Motor neuron (in vitro differentiated cells): ENCODE results near the gene PTPRU. TPM values are rescaled to one million over a fixed set of nuclear protein-coding genes. Genes with fewer than 3 reads are reported as not detected.

Source experiments
- ATAC-seq, 8 experiments: fragments of 200-7000 bp; cut with Tn5 transposase; replicated peaks in 6 of 8; 2 replicates each; pipeline ENCODE4 v1.8.0; 2021; ENCODE audit warnings: mild to moderate bottlenecking in 8 of 8, moderate library complexity in 8 of 8
- H3K27ac ChIP-seq, 2 donors: fragments of 250-450 bp; sonication (Bioruptor Pico); 2 replicates each; pipeline ENCODE4 v1.9.0; 2021; ENCODE audit warnings: antibody characterized with exemption in 2 of 2, mild to moderate bottlenecking in 2 of 2, moderate library complexity in 1 of 2
- H3K4me1 ChIP-seq, 2 donors: fragments of 250-450 bp; sonication (Bioruptor Pico); replicated peaks in 1 of 2; 2 replicates each; pipeline ENCODE4 v1.6.1; 2021; ENCODE audit warnings: antibody characterized with exemption in 2 of 2, mild to moderate bottlenecking in 2 of 2, moderate library complexity in 1 of 2
- H3K4me3 ChIP-seq, 5 donors: fragments of 250-450 bp; sonication (Bioruptor Pico); 2 replicates each; pipeline ENCODE4 v1.9.0; 2021; ENCODE audit warnings: antibody characterized with exemption in 5 of 5, mild to moderate bottlenecking in 5 of 5, moderate library complexity in 4 of 5
- WGBS, 10 experiments: fragments of 450-650 bp; shearing (Covaris generic); methylation state at CpG; one replicate each; pipeline ENCODE4 v1.0.0; 2022; 5-methylcytosine and 5-hydroxymethylcytosine counted together
- in situ Hi-C, 9 experiments: fragments of 400-800 bp; cut with MboI; loops; one replicate each; pipeline ENCODE4 v1.15.0; 2021; ENCODE audit warnings: low sequenced_read_pairs in 9 of 9, low pct_unique_long_range_greater_than_20kb in 2 of 9; ENCODE audit not compliant: unreplicated experiment in 9 of 9
- total RNA-seq, 8 experiments: library from RNA; unstranded; fragments of 300-600 nt; gene quantifications; 2 replicates each; pipeline versions ENCODE4 v1.2.3 to v1.2.4, GENCODE V29; 2022

Gene PTPRU
- total RNA-seq, 8 experiments from 2014 or later, result 1.2 to 44.8 (median 15.2) TPM

DNA sequence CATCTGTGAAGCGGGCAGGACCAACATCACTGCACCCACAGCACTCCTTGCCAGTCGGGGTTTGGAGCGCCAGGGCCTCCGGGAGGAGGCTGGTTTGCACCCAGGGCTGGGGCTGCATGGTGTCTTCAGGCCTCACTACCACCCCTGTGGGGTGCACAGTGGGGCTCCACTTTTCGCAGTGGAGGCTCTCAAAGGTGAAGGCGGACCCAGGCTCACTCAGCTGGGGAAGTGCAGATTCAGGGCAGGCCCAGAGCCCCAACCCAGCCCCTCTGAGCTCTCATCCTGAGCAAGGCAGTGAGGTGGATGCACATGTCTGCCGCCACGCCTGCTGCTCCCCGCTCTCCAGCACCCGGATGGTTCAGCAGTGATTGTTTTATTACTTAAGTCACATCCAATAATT lies 125.8 kb downstream of the PTPRU start:
- Histone ChIP-seq H3K27ac (no peak overlapping the region), H3K4me3 (no peak overlapping the region), H3K4me1 (peaks cover 3 to 6% of the 10 kb centered on the region in 2 donors)
- ATAC-seq, result no peak
- in situ Hi-C loops, result loop anchor here in 1 of 9 experiments (25.0 kb wide), 1 partner anchor 750 kb away; no protein-coding TSS in a partner anchor
- WGBS, 10 experiments, result 85 to 95% (median 88%) methylated on average over 3 to 6 of the region's 10 CpGs; no CpG with 5 or more reads in 6 of the 10 experiments

DNA sequence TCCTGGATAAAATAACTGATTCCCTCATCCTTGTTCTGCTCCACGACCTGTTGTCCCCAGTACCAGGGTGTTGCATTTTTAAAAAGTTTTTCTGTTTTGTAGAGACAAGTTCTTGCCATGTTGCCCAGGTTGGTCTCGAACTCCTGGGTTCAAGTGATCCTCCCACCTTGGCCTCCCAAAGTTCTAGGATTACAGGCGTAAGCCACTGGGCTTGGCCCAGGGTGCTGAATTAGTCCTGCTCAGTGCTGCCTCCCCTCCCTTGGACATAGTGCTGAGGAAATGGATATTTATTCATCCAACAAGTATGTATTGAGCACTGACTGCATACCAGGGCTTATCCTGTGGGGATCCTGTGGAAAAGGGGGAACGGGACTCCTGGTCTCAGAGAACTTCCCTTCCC lies 126.4 kb downstream of the PTPRU start:
- Histone ChIP-seq H3K4me3 (no peak overlapping the region), H3K27ac (no peak overlapping the region), H3K4me1 (peaks cover 3 to 6% of the 10 kb centered on the region in 2 donors)
- 0 to 100% (median 54%) methylated on average over 1 to 3 of the region's 4 CpGs for WGBS, 10 experiments
- no peak for ATAC-seq
- in situ Hi-C loops, result loop anchor here in 1 of 9 experiments (25.0 kb wide), 1 partner anchor 750 kb away; no protein-coding TSS in a partner anchor

- Histone ChIP-seq H3K4me3 (no peak overlapping the region), H3K4me1 (peaks cover 3 to 6% of the 10 kb centered on the region in 2 donors), H3K27ac (no peak overlapping the region)
- 76 to 100% (median 88%) methylated on average over 1 to 4 of the region's 6 CpGs; no CpG with 5 or more reads in 6 of the 10 experiments for WGBS, 10 experiments
- ATAC-seq, result no peak
- in situ Hi-C loops, result loop anchor here in 1 of 9 experiments (25.0 kb wide), 1 partner anchor 749 kb away; no protein-coding TSS in a partner anchor
Observed at GRCh38 chr1:29363536-29363935, 127.2 kb downstream of the PTPRU start.

DNA sequence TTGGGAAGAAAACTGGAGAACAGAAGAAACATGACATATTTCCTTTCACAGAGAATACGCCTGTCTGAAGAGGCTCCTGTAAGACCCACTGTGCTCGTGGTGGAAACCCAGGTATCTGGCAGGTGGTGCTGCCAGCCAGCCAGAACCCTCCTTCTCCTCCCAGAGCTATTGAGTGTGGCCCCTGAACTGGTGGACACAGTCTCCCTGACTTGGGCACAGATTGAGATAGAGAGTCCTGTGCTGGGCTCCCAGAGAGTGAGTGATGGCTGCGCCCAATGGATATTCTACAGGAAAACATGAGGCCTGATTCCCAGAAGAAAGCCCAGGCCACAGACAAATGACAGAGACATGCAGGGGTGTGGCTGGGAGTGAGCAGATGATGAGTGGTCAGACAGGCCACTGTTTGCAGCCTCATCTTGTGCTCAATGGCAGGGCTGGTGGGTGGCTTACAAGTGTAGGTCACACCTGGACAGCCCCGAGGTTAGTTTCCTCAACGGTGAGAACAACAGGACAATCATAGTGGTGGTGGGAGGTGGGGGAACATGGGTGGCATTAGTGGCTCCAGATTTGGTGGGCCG lies 127.9 kb downstream of the PTPRU start:
- H3K4me3 ChIP-seq, result no peak overlapping the region
- ATAC-seq, result peak in 1 of 8 experiments; percentile 33
- in situ Hi-C loops, result loop anchor here in 1 of 9 experiments (25.0 kb wide), 1 partner anchor 748 kb away; no protein-coding TSS in a partner anchor
- 58 to 100% (median 82%) methylated on average over 1 to 4 of the region's 6 CpGs; no CpG with 5 or more reads in 4 of the 10 experiments for WGBS, 10 experiments
- peaks cover 3 to 6% of the 10 kb centered on the region in 2 donors for H3K4me1 ChIP-seq
- H3K27ac ChIP-seq, result no peak overlapping the region

DNA sequence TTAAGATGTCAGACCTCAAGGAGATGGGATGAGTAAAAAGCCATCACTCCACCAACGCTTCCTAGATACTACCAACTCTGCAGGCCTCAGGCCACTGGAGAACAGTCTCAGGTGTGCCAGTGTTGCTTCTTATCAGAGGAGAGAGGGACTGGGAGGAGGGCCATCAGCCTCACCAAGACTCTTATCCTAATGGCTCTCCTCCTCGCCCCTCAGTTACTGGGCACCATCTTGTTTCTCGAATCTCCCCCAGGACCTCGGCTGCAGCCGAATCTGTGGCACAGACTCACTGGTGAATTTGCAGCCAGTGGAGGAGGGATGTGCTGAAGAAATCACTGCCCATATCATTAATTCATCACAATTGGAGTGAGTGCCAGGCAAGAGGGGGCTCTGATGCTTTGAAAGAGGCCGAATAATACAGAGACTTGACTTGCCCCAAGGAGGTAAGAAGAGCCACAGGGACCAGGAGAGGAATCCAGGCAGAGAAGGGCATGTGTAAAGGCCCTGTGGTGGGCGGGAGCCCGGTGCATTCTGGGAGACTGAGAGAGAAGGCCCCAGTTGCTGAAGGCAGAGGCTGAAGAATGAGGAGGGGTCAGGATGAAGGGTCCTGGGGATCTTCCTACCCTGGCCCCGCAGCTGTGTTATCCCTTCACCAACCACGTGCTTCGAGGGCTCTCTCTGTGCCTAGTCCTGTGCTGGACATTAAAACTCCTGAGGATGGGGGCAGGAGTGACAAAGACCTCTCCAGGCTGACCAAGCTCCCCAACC lies 129.8 kb downstream of the PTPRU start:
- H3K4me3 ChIP-seq, result no peak overlapping the region
- no peak overlapping the region for H3K27ac ChIP-seq
- in situ Hi-C loops, result loop anchor here in 1 of 9 experiments (25.0 kb wide), 1 partner anchor 746 kb away; no protein-coding TSS in a partner anchor
- peaks cover 3% of the 10 kb centered on the region in 2 donors for H3K4me1 ChIP-seq
- ATAC-seq, result no peak
- 17 to 100% (median 54%) methylated on average over 1 to 10 of the region's 11 CpGs; no CpG with 5 or more reads in 1 of the 10 experiments for WGBS, 10 experiments

DNA sequence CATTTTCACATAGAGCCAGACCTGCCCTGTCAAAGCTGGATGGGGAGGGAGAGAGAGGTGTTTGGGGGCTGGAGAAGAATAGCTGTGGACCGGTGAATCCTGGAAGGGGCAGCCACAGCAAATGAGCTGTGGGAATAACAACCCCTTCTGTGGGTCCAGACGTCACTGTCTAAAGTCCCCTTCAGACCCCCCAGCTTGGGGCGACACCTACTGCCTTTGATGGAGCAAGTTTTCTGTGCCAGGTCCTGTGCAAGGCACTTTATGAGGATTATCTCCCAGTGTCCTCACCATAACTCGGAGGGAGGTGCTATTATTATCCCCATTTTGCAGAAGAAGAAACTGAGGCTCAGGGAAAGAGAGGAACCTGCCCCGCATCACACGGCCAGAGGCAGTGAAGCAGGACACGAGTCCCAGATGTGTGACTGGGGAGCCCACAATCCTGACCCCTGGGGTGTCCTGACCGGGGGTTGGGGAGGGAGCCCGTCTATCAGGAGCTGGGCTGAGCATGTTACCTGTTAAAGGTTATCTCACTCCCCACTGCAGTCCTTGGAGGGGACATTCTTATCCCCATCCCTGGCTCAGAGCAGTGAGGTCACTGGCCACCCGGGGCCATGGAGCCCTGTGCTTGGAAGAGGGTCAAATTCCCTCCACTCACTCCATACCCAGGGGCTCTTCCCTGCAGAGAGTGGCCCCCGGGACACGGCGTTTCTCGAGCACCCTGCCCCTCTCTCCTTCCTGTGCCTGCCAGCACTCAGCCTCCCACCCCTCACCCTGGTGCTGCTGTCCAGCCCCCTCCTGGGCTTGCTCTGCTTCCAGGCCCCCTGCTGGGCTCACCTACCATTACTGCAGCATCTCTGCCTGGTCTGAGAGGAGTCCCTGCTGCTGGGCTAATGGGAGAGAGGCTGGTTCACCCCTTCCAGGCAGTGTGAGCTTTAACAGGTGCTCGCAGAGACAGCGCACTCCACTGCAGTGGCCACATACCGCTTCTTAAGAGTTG lies 132.9 kb downstream of the PTPRU start:
- WGBS, 10 experiments, result 0 to 98% (median 82%) methylated on average over 1 to 8 of the region's 17 CpGs; no CpG with 5 or more reads in 1 of the 10 experiments
- H3K27ac ChIP-seq, result no peak overlapping the region
- peaks cover 11 to 18% of the 10 kb centered on the region in 2 donors for H3K4me1 ChIP-seq
- ATAC-seq, result peak in 2 of 8 experiments; percentile 17 to 33
- H3K4me3 ChIP-seq, result no peak overlapping the region
- in situ Hi-C loops, result loop anchor here in 1 of 9 experiments (25.0 kb wide), 1 partner anchor 743 kb away; no protein-coding TSS in a partner anchor

DNA sequence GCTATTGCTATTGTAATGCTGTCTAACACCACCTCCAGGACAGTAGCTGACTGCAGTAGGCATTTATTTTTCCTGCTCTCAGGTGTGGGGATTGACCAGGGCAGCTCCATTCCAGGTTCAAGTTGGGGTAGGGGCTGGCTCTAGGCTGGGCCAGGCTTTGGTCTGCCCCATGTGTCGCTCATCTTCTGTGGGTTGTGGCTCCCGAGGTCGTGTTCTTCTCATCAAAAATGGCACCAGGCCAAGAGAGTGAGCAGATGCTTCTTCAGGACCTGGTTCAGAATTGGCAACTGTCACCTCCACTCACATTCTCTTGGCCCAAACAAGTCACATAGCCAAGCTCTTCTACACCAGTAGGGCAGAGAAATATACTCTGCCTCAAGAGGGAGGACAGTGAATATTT lies 133.7 kb downstream of the PTPRU start:
- no peak overlapping the region for H3K27ac ChIP-seq
- ATAC-seq, result no peak
- H3K4me3 ChIP-seq, result no peak overlapping the region
- peaks cover 11 to 18% of the 10 kb centered on the region in 2 donors for H3K4me1 ChIP-seq
- 24 to 100% (median 60%) methylated on average over 1 to 3 of the region's 3 CpGs; no CpG with 5 or more reads in 5 of the 10 experiments for WGBS, 10 experiments
- in situ Hi-C loops, result loop anchor here in 1 of 9 experiments (25.0 kb wide), 1 partner anchor 742 kb away; no protein-coding TSS in a partner anchor

- H3K27ac ChIP-seq, result peak overlapping the region in 1 of 2 donors; percentile 10
- H3K4me1 ChIP-seq, result peaks cover 11 to 18% of the 10 kb centered on the region in 2 donors
- peak in 6 of 8 experiments; percentile 60 to 89 (median 83) for ATAC-seq
- 0 to 89% (median 43%) methylated on average over 2 to 5 of the region's 5 CpGs; no CpG with 5 or more reads in 3 of the 10 experiments for WGBS, 10 experiments
- in situ Hi-C loops, result loop anchor here in 1 of 9 experiments (25.0 kb wide), 1 partner anchor 741 kb away; no protein-coding TSS in a partner anchor
- no peak overlapping the region for H3K4me3 ChIP-seq
Observed at GRCh38 chr1:29371332-29371731, 135.0 kb downstream of the PTPRU start.

DNA sequence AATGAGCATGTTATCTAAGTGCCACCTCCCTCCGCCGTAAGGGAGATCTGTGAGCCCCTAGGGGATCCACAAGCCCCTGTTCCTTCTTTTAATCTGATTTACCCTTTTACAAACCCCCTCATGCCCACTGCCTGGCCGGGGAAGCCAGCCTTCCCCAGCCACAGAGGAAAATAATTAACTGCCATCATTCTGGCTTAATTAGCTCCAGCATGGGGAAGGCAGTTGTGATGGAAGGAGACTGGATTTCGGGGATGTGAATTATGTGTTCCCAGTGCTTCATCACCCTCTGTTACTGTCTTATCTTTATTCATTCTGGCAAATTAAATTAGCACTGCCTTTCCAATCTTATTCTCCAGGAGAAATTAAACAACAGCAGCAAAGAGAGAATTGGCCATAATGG lies 135.8 kb downstream of the PTPRU start:
- 0 to 100% (median 40%) methylated on average over 1 to 4 of the region's 4 CpGs; no CpG with 5 or more reads in 2 of the 10 experiments for WGBS, 10 experiments
- ATAC-seq, result peak in 1 of 8 experiments; percentile 55
- Histone ChIP-seq H3K27ac (no peak overlapping the region), H3K4me1 (peaks cover 11 to 18% of the 10 kb centered on the region in 2 donors), H3K4me3 (no peak overlapping the region)
- in situ Hi-C loops, result loop anchor here in 1 of 9 experiments (25.0 kb wide), 1 partner anchor 740 kb away; no protein-coding TSS in a partner anchor
